ENCODE data around the gene PPP1R1C. TPM values are rescaled to one million over a fixed set of nuclear protein-coding genes. Genes with fewer than 3 reads are reported as not detected.

PPP1R1C gene
- total RNA-seq, 1 donor from 2014 or later, result 0.93 TPM

DNA sequence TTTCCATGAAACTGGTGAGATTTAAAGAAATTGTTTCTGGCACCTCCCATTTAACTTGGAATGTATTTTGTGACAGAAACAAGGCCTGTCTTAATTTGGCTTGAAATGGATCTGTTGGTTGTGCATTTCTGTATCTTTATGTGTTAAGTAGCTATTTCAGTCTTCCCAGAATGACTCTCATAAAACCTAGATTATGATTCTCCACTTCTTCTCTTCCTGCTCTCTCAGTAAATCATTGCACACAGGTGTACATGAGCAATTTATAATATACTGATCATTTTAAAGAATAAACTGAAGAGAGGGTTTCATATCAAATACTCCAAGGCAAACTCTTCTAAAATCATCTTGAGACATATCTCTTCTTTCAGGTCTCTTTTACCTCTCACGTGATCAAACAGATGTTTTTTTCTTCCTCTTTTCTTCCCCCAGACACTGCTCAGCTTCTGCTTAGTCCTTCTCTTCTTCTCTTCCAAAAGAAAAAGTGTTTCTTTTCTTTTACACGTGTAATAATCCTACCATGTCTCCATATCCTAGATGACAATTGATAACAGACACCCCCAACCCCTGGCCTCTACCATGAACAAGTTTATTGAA, 112.0 kb downstream of the PPP1R1C start:
- no peak for DNase-seq (ENCODE audit: extremely low read depth, low read depth, low spot score)

DNA sequence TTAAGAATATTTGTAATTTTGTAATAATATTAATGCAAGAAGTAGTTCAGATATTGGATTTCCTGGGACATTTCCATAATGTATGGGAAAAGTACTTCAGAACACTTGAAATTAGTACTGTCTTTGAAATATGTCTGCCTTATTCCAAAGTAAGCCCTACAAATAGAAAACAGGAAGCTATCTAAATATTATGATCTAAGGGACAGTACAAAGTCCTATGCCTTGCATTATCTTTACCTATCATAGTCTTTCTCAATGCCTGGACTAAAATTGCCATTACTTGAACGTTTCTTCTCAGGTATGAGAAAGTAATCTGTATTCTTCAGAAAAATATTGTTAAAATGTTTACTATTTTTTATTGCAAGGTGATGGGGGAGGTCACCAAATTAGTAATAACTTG, 113.0 kb downstream of the PPP1R1C start:
- no peak for DNase-seq (ENCODE audit: extremely low read depth, low read depth, low spot score)

DNA sequence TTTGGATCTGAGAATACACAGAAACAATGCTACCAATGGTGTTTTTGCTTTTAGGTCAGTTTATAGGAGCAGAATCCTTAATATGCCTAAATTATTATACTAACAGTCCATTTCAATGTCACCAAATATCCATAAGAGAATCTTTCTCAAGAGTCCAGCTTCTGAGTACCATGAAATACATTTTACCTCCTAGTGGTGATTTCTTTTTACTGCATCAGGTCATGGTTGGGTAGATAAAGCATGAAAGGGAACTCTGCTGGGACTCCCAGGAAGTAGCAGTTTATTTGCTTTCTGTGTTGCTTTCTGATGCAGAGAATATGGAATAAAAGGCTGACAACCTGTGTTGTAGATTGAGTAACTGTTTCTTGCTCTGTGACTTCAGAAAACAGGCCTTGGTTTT, 115.6 kb downstream of the PPP1R1C start:
- no peak for DNase-seq (ENCODE audit: extremely low read depth, low read depth, low spot score)

DNA sequence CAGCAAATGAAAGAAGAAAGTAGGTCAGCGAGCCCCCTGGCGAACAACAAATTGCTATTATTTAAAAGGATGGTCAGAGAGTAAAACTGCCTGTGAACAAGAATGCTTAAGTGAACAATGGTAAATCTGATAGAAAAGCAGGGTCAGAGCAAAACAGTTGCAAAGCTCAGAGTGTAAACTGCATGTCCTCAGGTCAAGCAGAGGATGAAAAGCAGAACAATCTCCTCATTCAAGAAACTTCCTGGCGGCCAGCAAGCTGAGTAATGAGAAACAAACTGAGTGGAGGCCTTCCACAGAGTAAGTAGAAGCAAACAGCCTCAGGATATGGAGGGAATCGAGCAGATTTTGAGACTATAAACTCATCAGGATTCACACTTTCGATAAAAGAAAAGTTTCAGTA, 117.9 kb downstream of the PPP1R1C start:
- DNase-seq (ENCODE audit: extremely low read depth, low read depth, low spot score), result no peak

GRCh38 chr2:182110347-182110746, 124.7 kb downstream of the PPP1R1C start:
- DNase-seq (ENCODE audit: extremely low read depth, low read depth, low spot score), result no peak

DNA sequence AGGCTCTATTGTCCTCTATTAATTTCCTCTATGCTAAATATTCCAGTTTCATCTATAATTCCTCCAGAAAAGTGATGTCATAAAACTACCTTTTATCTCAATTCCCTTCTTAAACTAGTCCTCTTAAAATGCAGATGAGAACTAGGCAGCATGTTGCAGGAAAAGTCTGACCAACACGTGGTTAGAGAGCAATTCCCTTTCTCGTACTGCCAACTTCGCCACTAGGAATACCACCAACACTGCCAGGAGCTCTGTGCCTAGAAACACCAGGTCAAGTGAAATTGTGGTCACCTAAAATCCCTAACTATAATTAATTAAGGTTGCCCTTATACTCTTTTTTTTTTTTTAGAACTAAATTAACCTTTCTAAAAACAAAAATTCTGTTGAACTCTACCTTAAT, 127.7 kb downstream of the PPP1R1C start:
- no peak for DNase-seq (ENCODE audit: extremely low read depth, low read depth, low spot score)

DNA sequence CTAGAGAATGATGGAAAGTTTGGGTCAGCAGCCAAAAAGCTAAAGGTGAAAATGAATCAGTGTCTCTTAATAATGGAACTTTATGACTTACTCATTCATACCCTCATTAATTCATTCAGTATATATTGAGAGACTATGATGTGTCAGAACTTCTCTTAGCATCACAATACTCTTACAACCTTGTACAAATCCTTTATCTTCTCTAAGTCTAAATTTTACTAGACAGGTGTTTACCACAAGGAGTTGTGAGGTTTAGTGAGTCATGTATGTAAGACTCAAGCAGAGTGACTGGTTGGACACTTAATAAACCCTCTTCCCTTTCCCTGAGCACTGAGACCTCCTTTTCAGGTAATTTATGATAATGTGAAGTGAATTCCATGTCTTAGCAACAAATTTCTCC, 129.6 kb downstream of the PPP1R1C start:
- no peak for DNase-seq (ENCODE audit: extremely low read depth, low read depth, low spot score)

- DNase-seq (ENCODE audit: extremely low read depth, low read depth, low spot score), result no peak
Observed at GRCh38 chr2:182116774-182117173, 131.1 kb downstream of the PPP1R1C start.

- no peak for DNase-seq (ENCODE audit: extremely low read depth, low read depth, low spot score)
Observed at GRCh38 chr2:182117196-182117595, 131.5 kb downstream of the PPP1R1C start.

DNA sequence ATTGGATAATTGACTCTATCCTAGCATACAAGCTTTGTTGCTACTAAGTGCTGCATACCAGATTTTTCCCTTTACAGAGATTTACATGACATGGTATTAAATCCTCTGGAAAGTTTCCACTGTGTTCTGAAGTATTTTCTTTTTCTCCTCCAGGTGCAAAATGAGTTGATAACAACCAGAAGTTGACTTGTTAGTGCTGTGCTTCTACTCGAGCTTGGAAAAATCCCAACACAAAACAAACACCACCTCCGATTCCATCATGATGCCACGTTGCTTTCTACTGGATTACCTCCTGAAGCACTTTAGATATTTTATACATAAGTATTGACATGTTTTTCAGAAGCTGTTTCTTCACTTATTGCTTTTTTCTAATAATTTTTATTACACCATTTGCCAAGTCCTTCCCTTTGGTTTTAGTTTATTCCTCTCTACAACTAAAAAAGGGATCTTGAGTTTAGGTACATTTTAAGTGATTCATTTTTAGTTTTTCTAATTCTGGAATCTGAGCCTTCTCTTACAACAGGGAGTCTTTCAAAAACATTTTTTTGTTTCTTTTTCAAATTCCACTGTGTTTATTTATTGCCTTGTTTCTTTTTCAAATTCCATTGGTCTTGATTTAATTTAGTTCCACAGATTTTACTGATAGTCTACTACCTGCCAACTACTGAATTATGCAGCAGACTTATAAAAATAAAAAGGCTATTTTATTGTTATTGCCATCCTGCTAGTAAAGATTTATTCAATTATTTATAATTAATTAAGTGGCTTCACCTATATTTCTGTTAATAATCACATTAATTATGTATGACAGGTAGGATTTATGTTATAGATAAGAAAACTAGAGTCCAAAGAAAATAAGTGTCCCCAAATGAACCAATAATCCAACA, 143.4 kb downstream of the PPP1R1C start:
- no peak for DNase-seq (ENCODE audit: extremely low read depth, low read depth, low spot score)

DNA sequence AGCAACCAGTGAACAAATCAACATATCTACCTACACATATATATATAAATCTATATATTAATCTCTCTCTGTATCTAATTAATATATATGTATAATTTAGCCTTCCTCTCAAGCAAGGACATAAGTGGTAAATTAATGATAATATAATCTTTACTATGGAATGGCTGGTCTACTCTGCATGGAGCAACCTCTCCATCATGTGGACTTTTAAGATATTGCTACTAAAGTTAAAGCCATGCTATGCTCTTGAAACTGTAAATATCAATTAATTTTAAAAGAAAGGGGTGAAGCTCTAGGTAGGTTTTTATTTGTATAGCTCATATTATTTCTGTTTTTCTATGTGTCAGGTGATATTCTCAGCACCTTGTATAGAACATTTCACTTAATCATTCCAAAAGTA, 147.0 kb downstream of the PPP1R1C start:
- no peak for DNase-seq (ENCODE audit: extremely low read depth, low read depth, low spot score)

DNA sequence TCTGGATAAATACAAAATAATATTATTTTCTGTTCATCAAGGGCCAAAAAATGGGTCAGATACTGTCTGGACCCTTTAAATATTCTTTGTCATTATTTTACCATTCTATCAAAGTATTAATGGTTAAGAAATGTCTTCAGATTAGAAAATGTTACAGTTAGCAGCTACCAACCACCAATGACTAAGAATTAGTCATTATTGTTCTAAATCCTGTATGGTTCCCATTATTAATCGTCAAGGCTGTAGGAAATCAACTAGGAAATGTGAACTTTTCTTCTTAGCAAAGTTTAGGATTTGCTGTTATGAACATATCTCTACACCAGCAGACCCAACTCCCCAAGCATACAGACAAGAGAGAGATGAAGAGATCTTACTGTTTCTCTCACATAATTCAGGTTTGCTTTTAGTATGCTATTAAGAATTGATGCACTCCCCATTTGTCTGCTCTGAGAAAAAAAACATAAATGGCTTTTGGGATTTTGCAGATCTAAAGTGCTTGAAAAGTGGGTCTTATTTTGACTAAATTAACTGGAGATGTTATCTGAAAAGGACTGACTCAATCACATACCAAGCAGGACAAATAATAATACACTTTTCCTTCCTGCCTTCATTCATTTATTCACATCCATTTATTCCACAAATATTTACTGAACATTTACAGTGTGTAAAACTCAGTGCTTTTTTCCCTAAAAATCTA, 147.7 kb downstream of the PPP1R1C start:
- DNase-seq (ENCODE audit: extremely low read depth, low read depth, low spot score), result no peak

- no peak for DNase-seq (ENCODE audit: extremely low read depth, low read depth, low spot score)
Observed at GRCh38 chr2:182134201-182134600, 148.5 kb downstream of the PPP1R1C start.

DNA sequence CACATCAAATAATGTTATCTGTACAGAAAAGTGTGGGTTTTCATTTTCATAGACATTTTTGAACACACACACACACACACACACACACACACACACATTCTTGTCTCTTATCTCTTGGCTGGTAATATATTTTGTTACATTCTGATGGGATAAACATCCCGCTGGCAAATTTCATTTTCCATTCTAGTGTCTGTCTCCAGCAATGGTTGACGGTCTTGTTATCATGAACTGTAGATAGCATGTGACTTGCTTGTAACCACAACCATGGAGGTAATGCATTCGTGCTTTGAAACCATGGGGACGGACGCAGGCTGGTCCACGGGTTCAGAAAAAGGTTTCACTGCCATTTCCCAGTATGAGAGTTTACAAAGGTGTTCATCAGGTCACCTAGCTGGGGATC, 156.4 kb downstream of the PPP1R1C start:
- no peak for DNase-seq (ENCODE audit: extremely low read depth, low read depth, low spot score)

DNA sequence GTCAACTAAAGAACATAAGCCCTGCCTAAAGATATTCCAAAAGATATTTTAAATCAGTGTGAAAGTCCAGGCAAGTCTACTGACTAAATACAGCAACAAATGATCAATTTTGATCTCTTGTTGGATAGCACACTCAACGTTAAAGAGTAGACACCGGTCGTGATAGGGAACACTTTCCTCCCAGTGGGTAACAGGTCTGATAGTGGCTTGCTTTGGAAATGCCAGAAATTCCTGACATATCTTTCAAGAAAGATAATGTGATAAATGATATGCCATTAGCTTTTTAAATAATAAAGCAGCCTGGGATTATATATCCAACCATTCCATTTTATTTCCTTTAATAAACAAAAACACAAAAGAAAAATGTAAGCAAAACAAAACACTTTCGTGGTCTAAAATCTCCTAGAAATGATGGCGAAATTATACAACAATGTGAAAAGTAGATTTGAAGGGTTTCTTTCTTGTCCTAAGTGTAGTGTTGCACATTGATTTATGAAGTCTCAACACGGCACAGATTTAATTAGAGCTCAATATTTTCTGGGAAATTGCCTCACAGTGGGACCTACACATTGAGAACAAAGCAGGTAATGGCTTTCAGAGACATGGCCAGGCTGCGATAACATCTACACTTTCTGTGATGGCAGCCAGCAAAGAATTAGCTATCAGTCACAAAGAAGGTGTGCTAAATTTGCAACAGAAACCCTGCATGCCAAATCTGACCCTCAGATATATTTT, 158.6 kb downstream of the PPP1R1C start:
- no peak for DNase-seq (ENCODE audit: extremely low read depth, low read depth, low spot score)

DNA sequence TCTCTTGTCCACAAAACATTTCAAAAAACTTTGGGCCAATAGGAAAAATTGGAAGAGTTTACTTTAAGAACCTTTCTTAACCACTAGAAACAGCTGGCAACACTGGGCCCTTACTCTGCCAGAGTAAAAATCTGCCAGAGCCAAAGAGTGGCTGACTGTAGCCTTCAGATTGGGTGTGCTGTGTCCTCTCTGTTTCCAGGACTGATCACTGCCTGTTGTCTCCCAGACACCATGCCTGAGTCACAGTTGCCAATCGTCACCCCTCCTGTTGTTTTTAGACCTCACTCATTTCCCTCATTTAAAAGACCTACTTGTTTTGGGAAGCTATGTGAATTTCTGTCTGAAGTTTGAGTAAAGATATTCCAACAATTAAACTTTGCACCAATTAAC, 159.1 kb downstream of the PPP1R1C start:
- DNase-seq (ENCODE audit: extremely low read depth, low read depth, low spot score), result no peak

DNA sequence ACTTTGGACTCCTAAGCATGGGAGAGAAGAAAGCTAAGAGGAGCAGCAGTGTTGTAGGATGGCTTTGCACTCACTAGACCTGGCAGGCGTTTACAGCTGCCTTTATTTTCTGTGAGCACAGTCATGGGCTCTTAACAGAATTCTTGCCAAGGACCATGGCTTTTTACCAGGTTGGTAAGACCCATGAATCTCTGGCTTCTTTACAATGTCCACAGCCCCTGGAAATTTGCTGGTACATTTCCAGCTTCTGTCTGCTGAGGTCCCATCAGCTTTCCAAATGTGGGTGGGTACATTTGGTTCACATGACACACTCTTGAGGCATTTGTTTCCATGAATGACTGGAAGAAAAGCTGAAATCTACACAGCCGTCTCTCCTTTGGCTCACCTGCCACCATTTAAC, 162.7 kb downstream of the PPP1R1C start:
- DNase-seq (ENCODE audit: extremely low read depth, low read depth, low spot score), result no peak

DNA sequence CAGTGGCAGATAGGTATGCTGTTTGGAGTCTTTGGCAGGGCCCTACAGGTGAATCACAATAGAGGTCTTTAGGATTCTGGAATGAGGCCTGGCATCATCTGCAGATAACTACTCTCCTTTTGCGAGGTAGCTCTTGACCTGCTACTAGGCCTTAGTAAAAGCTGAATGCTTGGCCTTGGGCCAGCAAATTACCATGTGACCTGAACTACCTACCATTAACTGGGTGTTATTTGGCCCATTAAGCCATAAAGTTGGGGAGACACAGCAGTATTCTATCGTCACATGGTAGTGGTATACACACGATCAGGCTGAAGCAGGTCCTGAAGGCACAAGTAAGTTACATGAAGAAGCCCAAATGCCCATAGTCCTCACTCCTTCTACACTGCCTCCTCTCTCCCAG, 178.2 kb downstream of the PPP1R1C start:
- DNase-seq (ENCODE audit: extremely low read depth, low read depth, low spot score), result no peak

DNA sequence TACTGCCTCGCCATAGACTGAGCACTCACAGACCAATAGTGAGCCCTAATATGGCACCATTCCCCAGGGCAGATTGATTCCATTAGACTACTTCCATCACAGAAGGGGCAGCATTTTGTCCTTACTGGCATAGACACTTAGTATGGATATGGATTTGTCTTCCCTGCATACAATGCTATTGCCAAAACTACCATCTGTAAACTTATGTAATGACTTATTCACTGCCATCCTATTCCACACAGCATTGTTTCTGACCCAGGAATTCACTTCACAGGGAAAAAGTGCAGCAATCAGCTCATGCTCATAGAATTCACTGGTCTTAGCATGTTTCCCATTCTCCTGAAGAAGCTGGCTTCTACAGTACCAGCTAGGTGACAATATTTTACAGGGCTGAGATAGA, 179.0 kb downstream of the PPP1R1C start:
- DNase-seq (ENCODE audit: extremely low read depth, low read depth, low spot score), result no peak

- DNase-seq (ENCODE audit: extremely low read depth, low read depth, low spot score), result no peak
Observed at GRCh38 chr2:182165202-182165601, 179.5 kb downstream of the PPP1R1C start.

- no peak for DNase-seq (ENCODE audit: extremely low read depth, low read depth, low spot score)
Observed at GRCh38 chr2:182166406-182166805, 180.8 kb downstream of the PPP1R1C start.

All from glomerular endothelial cell (primary cell).